GM23338 (cell line): ENCODE results near the gene FRZB. TPM values are rescaled to one million over a fixed set of nuclear protein-coding genes. Genes with fewer than 3 reads are reported as not detected.

Experiments used
- ATAC-seq: fragments of 200-7000 bp; cut with Tn5 transposase; 3 replicates; pipeline ENCODE4 v1.9.1; 2020
- DNase-seq: peaks from one replicate; pipeline ENCODE4 v3.0.0-alpha.2; 2015; ENCODE audit warnings: low spot score
- H2AFZ ChIP-seq: fragments of 200-600 bp; sonication (generic); 2 replicates; pipeline ENCODE4 v1.8.0; 2016; ENCODE audit warnings: antibody characterized with exemption, mild to moderate bottlenecking, moderate library complexity
- H3F3A ChIP-seq: fragments of 200-600 bp; sonication (generic); replicated peaks from 2 replicates; pipeline ENCODE4 v1.8.0; 2017; ENCODE audit warnings: antibody characterized with exemption, mixed run types, low read depth
- H3K27ac ChIP-seq: fragments of 200-600 bp; sonication (generic); 2 replicates; pipeline ENCODE4 v1.6.1; 2016; ENCODE audit warnings: low read depth
- H3K27me3 ChIP-seq: fragments of 200-600 bp; sonication (generic); 2 replicates; pipeline ENCODE4 v1.8.0; 2016; ENCODE audit warnings: mild to moderate bottlenecking, mixed run types, moderate library complexity; ENCODE audit not compliant: insufficient read depth
- H3K36me3 ChIP-seq: fragments of 200-600 bp; sonication (generic); 2 replicates; pipeline ENCODE4 v1.8.0; 2016; ENCODE audit warnings: mild to moderate bottlenecking; ENCODE audit not compliant: insufficient read depth
- H3K4me1 ChIP-seq: fragments of 200-600 bp; sonication (generic); 2 replicates; pipeline ENCODE4 v1.8.0; 2016; ENCODE audit warnings: mild to moderate bottlenecking, moderate library complexity; ENCODE audit not compliant: insufficient read depth
- H3K4me2 ChIP-seq: fragments of 200-600 bp; sonication (generic); 2 replicates; pipeline ENCODE4 v1.7.1; 2017; ENCODE audit warnings: mixed run types
- H3K4me3 ChIP-seq: fragments of 200-600 bp; sonication (generic); 2 replicates; pipeline ENCODE4 v1.6.1; 2016; ENCODE audit warnings: mixed run types
- H3K79me2 ChIP-seq: fragments of 200-600 bp; sonication (generic); replicated peaks from 2 replicates; pipeline ENCODE4 v1.8.0; 2017; ENCODE audit warnings: mild to moderate bottlenecking; ENCODE audit not compliant: insufficient read depth
- H3K9me2 ChIP-seq: fragments of 200-600 bp; sonication (generic); 2 replicates; pipeline ENCODE4 v1.8.0; 2017; ENCODE audit not compliant: insufficient read depth
- H4K20me1 ChIP-seq: fragments of 200-600 bp; sonication (generic); replicated peaks from 2 replicates; pipeline ENCODE4 v1.8.0; 2017; ENCODE audit warnings: mild to moderate bottlenecking; ENCODE audit not compliant: insufficient read depth
- H3K27ac Mint-ChIP-seq: 2 replicates; pipeline ENCODE4 v1.8.0; 2020; ENCODE audit warnings: inconsistent platforms, mild to moderate bottlenecking, moderate library complexity, mixed read lengths
- H3K27me3 Mint-ChIP-seq: 3 replicates; pipeline ENCODE4 v1.8.0; 2022; ENCODE audit warnings: low read depth, mild to moderate bottlenecking, moderate library complexity, mixed read lengths, inconsistent platforms; ENCODE audit not compliant: insufficient read depth, poor library complexity
- H3K36me3 Mint-ChIP-seq: 3 replicates; pipeline ENCODE4 v1.8.0; 2021; ENCODE audit warnings: low read depth, mild to moderate bottlenecking, inconsistent platforms, moderate library complexity, mixed read lengths
- H3K4me1 Mint-ChIP-seq: 3 replicates; pipeline ENCODE4 v1.8.0; 2020; ENCODE audit warnings: mild to moderate bottlenecking, inconsistent platforms, mixed read lengths
- H3K4me3 Mint-ChIP-seq: 3 replicates; pipeline ENCODE4 v1.8.0; 2021; ENCODE audit warnings: moderate library complexity, mild to moderate bottlenecking, inconsistent platforms, mixed read lengths
- H3K9me3 Mint-ChIP-seq: 3 replicates; pipeline ENCODE4 v1.8.0; 2020; ENCODE audit warnings: moderate library complexity, mild to moderate bottlenecking, inconsistent platforms, mixed read lengths
- CREB1 ChIP-seq: fragments of 250-450 bp; sonication (Bioruptor Pico); IDR thresholded peaks from 2 replicates; pipeline ENCODE4 v1.5.0; 2020; ENCODE audit warnings: low read depth, mild to moderate bottlenecking, moderate library complexity
- CTCF ChIP-seq, 2 experiments: fragments of 200-600 bp in 1 of 2; sonication (generic) in 1 of 2; conservative IDR thresholded peaks; 2 replicates each; pipeline versions ENCODE4 v1.5.1 to v1.6.1; 2016 to 2017; ENCODE audit warnings: antibody characterized with exemption in 2 of 2, low read depth in 2 of 2, mild to moderate bottlenecking in 2 of 2, moderate library complexity in 1 of 2
- EZH2 ChIP-seq: fragments of 200-600 bp; sonication (generic); IDR thresholded peaks from one replicate; pipeline ENCODE4 v1.8.0; 2017; ENCODE audit warnings: antibody characterized with exemption, mild to moderate bottlenecking, low read depth; ENCODE audit not compliant: unreplicated experiment
- EZH2phosphoT487 ChIP-seq: fragments of 200-600 bp; sonication (generic); IDR thresholded peaks from one replicate; pipeline ENCODE4 v1.8.1; 2018; ENCODE audit warnings: antibody characterized with exemption; ENCODE audit not compliant: unreplicated experiment
- JUNB ChIP-seq: IDR thresholded peaks from one replicate; pipeline ENCODE4 v1.6.1; 2016; ENCODE audit warnings: antibody characterized with exemption; ENCODE audit not compliant: unreplicated experiment
- NANOG ChIP-seq: IDR thresholded peaks from 2 replicates; pipeline ENCODE4 v1.6.1; 2016; ENCODE audit warnings: antibody characterized with exemption, borderline replicate concordance
- POLR2AphosphoS5 ChIP-seq: IDR thresholded peaks from 2 replicates; pipeline ENCODE4 v1.6.1; 2016; ENCODE audit warnings: antibody characterized with exemption, low read depth
- REST ChIP-seq: IDR thresholded peaks from one replicate; pipeline ENCODE4 v1.6.1; 2018; ENCODE audit warnings: antibody characterized with exemption; ENCODE audit not compliant: unreplicated experiment
- STAT1 ChIP-seq: IDR thresholded peaks from one replicate; pipeline ENCODE4 v1.6.1; 2016; ENCODE audit warnings: antibody characterized with exemption; ENCODE audit not compliant: unreplicated experiment
- ZNF331 ChIP-seq: fragments of 250-450 bp; sonication (Bioruptor Pico); IDR thresholded peaks from 2 replicates; pipeline ENCODE4 v1.5.0; 2020; ENCODE audit warnings: low read depth, mild to moderate bottlenecking, moderate library complexity
- polyA plus RNA-seq: library from polyadenylated mRNA; unstranded; fragments of >200 nt; fragmentation: Nextera tagmentation; extraction: Ambion mirVana; gene quantifications from 2 replicates; pipeline ENCODE4 v1.2.1, GENCODE V29; 2016
- total RNA-seq: library from RNA; depleted of rRNA; stranded (reverse); fragments of >200 nt; shearing (Covaris generic); gene quantifications from 2 replicates; pipeline ENCODE4 v1.2.3, GENCODE V29; 2014
- TF ChIP-seq, protein P1 (sequence below): fragments of 250-450 bp; sonication (Bioruptor Pico); IDR thresholded peaks from 2 replicates; pipeline ENCODE4 v1.5.0; 2020; ENCODE audit warnings: mild to moderate bottlenecking, moderate library complexity

FRZB gene
- total and polyA plus RNA-seq, 2 experiments from 2014 or later: 0.52 to 1.2 TPM

DNA sequence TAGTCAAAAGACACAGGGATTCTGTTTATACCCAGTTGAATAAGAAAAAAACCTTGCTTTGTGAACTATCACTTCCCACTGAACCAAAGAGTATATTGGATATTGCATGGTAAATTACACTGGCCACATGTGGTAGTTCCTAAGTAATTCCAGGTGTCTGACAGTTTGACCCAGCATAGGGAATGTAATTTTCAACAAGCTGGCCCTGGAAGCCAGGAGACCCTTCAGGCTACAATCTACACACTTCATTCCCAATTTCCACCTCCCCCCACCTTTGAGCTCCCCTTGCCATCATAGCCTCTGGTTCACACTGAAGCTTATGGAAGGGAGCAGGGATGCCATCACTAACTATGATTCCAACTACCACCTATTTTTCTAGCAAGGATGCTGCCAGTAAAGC, 2.8 kb downstream of the FRZB start:
- H3K27ac Mint-ChIP-seq: no peak overlapping the region
- TF ChIP-seq ZNF331: no peak
- TF ChIP-seq EZH2: no peak
- TF ChIP-seq EZH2phosphoT487: no peak
- H3K36me3 Mint-ChIP-seq: no peaks in the 10 kb centered on the region; the same call in 2 of the 3 replicates
- Histone ChIP-seq H3K27ac (no peak overlapping the region), H3K9me2 (no peaks in the 10 kb centered on the region), H3K79me2 (no peaks in the 10 kb centered on the region), H3K4me1 (peaks cover 14% of the 10 kb centered on the region), H3F3A (0 out of 2 replicates have a peak, but pooled peaks cover 4% of the 10 kb centered on the region), H3K4me3 (no peak overlapping the region), H3K27me3 (peaks cover 41% of the 10 kb centered on the region), H3K36me3 (no peaks in the 10 kb centered on the region), H3K4me2 (no peak overlapping the region), H2AFZ (no peak overlapping the region), H4K20me1 (no peaks in the 10 kb centered on the region)
- H3K4me1 Mint-ChIP-seq: peaks cover 16% of the 10 kb centered on the region
- DNase-seq (no peak), ATAC-seq (no peak)
- H3K4me3 Mint-ChIP-seq: no peak overlapping the region
- H3K27me3 Mint-ChIP-seq: peaks cover 29% of the 10 kb centered on the region
- H3K9me3 Mint-ChIP-seq: no peaks in the 10 kb centered on the region; the same call in 2 of the 3 replicates

GRCh38 chr2:182862091-182862490, 4.3 kb downstream of the FRZB start:
- Mint-ChIP-seq H3K4me1 (peaks cover 3% of the 10 kb centered on the region), H3K27ac (no peak overlapping the region)
- peaks cover 32% of the 10 kb centered on the region for H3K27me3 ChIP-seq
- no peak for TF ChIP-seq POLR2AphosphoS5
- no peak for TF ChIP-seq EZH2
- no peak for TF ChIP-seq REST
- no peak for TF ChIP-seq JUNB
- TF ChIP-seq NANOG: no peak
- TF ChIP-seq, protein P1, sequence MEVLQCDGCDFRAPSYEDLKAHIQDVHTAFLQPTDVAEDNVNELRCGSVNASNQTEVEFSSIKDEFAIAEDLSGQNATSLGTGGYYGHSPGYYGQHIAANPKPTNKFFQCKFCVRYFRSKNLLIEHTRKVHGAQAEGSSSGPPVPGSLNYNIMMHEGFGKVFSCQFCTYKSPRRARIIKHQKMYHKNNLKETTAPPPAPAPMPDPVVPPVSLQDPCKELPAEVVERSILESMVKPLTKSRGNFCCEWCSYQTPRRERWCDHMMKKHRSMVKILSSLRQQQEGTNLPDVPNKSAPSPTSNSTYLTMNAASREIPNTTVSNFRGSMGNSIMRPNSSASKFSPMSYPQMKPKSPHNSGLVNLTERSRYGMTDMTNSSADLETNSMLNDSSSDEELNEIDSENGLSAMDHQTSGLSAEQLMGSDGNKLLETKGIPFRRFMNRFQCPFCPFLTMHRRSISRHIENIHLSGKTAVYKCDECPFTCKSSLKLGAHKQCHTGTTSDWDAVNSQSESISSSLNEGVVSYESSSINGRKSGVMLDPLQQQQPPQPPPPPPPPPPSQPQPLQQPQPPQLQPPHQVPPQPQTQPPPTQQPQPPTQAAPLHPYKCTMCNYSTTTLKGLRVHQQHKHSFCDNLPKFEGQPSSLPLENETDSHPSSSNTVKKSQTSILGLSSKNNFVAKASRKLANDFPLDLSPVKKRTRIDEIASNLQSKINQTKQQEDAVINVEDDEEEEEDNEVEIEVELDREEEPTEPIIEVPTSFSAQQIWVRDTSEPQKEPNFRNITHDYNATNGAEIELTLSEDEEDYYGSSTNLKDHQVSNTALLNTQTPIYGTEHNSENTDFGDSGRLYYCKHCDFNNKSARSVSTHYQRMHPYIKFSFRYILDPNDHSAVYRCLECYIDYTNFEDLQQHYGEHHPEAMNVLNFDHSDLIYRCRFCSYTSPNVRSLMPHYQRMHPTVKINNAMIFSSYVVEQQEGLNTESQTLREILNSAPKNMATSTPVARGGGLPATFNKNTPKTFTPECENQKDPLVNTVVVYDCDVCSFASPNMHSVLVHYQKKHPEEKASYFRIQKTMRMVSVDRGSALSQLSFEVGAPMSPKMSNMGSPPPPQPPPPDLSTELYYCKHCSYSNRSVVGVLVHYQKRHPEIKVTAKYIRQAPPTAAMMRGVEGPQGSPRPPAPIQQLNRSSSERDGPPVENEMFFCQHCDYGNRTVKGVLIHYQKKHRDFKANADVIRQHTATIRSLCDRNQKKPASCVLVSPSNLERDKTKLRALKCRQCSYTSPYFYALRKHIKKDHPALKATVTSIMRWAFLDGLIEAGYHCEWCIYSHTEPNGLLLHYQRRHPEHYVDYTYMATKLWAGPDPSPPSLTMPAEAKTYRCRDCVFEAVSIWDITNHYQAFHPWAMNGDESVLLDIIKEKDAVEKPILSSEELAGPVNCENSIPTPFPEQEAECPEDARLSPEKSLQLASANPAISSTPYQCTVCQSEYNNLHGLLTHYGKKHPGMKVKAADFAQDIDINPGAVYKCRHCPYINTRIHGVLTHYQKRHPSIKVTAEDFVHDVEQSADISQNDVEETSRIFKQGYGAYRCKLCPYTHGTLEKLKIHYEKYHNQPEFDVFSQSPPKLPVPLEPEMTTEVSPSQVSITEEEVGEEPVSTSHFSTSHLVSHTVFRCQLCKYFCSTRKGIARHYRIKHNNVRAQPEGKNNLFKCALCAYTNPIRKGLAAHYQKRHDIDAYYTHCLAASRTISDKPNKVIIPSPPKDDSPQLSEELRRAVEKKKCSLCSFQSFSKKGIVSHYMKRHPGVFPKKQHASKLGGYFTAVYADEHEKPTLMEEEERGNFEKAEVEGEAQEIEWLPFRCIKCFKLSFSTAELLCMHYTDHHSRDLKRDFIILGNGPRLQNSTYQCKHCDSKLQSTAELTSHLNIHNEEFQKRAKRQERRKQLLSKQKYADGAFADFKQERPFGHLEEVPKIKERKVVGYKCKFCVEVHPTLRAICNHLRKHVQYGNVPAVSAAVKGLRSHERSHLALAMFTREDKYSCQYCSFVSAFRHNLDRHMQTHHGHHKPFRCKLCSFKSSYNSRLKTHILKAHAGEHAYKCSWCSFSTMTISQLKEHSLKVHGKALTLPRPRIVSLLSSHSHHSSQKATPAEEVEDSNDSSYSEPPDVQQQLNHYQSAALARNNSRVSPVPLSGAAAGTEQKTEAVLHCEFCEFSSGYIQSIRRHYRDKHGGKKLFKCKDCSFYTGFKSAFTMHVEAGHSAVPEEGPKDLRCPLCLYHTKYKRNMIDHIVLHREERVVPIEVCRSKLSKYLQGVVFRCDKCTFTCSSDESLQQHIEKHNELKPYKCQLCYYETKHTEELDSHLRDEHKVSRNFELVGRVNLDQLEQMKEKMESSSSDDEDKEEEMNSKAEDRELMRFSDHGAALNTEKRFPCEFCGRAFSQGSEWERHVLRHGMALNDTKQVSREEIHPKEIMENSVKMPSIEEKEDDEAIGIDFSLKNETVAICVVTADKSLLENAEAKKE (CRISPR knock-in tag): no peak
- no peak for TF ChIP-seq CREB1
- TF ChIP-seq EZH2phosphoT487: no peak
- no peak for TF ChIP-seq CTCF (conservative IDR thresholded peaks at IDR 0.05; ENCODE audit: low read depth in 2 of 2)
- TF ChIP-seq STAT1: no peak

More at GRCh38 chr2:182862091-182862490, 4.3 kb downstream of the FRZB start:
- Histone ChIP-seq H3K9me2 (no peaks in the 10 kb centered on the region), H3K79me2 (no peaks in the 10 kb centered on the region), H3K27ac (no peak overlapping the region), H3K4me2 (no peak overlapping the region), H3K36me3 (no peaks in the 10 kb centered on the region), H4K20me1 (no peaks in the 10 kb centered on the region), H3F3A (0 out of 2 replicates have a peak, but pooled peaks cover 4% of the 10 kb centered on the region), H2AFZ (peak overlapping the region; percentile 53; the same call in 1 of the 2 replicates), H3K4me3 (no peak overlapping the region), H3K4me1 (0 out of 2 replicates have a peak, but pooled peaks cover 4% of the 10 kb centered on the region)
- no peak overlapping the region for H3K4me3 Mint-ChIP-seq
- no peak for DNase-seq
- peaks cover 19% of the 10 kb centered on the region for H3K27me3 Mint-ChIP-seq
- H3K36me3 Mint-ChIP-seq: no peaks in the 10 kb centered on the region; the same call in 2 of the 3 replicates
- ATAC-seq: no peak
- no peaks in the 10 kb centered on the region; the same call in 2 of the 3 replicates for H3K9me3 Mint-ChIP-seq
